Liver (tissue), 9 donors: Measurements from ENCODE around the gene CCDC60. TPM values are rescaled to one million over a fixed set of nuclear protein-coding genes. Genes with fewer than 3 reads are reported as not detected.

ENCODE experiments used
- DNase-seq: peaks from one replicate; pipeline ENCODE4 v3.0.0-alpha.2; 2017; ENCODE audit warnings: low spot score
- H3K27ac ChIP-seq, 2 donors: one replicate each; pipeline ENCODE4 v1.7.0; 2013; ENCODE audit warnings: inconsistent platforms in 2 of 2, low read length in 2 of 2, control low read depth in 1 of 2, low read depth in 1 of 2, mild to moderate bottlenecking in 1 of 2
- H3K27me3 ChIP-seq, 4 donors: one replicate each; pipeline versions ENCODE4 v1.6.1 to v1.7.0; 2013; ENCODE audit warnings: low read length in 3 of 4, inconsistent platforms in 1 of 4, mild to moderate bottlenecking in 1 of 4, moderate library complexity in 1 of 4; ENCODE audit not compliant: control insufficient read depth in 4 of 4, insufficient read depth in 4 of 4
- H3K36me3 ChIP-seq, 4 donors: one replicate each; pipeline versions ENCODE4 v1.6.1 to v1.7.0; 2013; ENCODE audit warnings: low read length in 3 of 4, mild to moderate bottlenecking in 3 of 4, low read depth in 1 of 4, moderate library complexity in 1 of 4; ENCODE audit not compliant: control insufficient read depth in 4 of 4, insufficient read depth in 3 of 4
- H3K4me1 ChIP-seq, 4 donors: one replicate each; pipeline versions ENCODE4 v1.6.1 to v1.7.0; 2013; ENCODE audit warnings: low read length in 3 of 4, mild to moderate bottlenecking in 3 of 4, moderate library complexity in 1 of 4; ENCODE audit not compliant: control insufficient read depth in 4 of 4, insufficient read depth in 4 of 4
- H3K4me3 ChIP-seq, 3 donors: one replicate each; pipeline versions ENCODE4 v1.6.1 to v1.7.0; 2013; ENCODE audit warnings: low read length in 3 of 3, control low read depth in 1 of 3, low read depth in 1 of 3, mild to moderate bottlenecking in 1 of 3
- H3K9ac ChIP-seq, 2 donors: one replicate each; pipeline ENCODE4 v1.7.0; 2013; ENCODE audit warnings: low read length in 2 of 2, mild to moderate bottlenecking in 2 of 2, moderate library complexity in 2 of 2, control low read depth in 1 of 2, low read depth in 1 of 2
- H3K9me3 ChIP-seq, 4 donors: one replicate each; pipeline versions ENCODE4 v1.6.1 to v1.7.0; 2013; ENCODE audit warnings: low read length in 3 of 4; ENCODE audit not compliant: control insufficient read depth in 4 of 4
- CTCF ChIP-seq: fragments of 150-350 bp; IDR thresholded peaks from 2 replicates; pipeline ENCODE4 v1.5.1; 2017; ENCODE audit warnings: improper control_type of control experiment, low read depth, low read length; ENCODE audit not compliant: missing input control
- EGR1 ChIP-seq, 2 donors: IDR thresholded peaks; 2 replicates each; pipeline ENCODE4 v1.6.1; 2016 to 2018; ENCODE audit warnings: antibody characterized with exemption in 2 of 2, low read depth in 2 of 2
- FOXA1 ChIP-seq: IDR thresholded peaks from 2 replicates; pipeline ENCODE4 v1.6.1; 2016; ENCODE audit warnings: antibody characterized with exemption
- FOXA2 ChIP-seq: IDR thresholded peaks from 2 replicates; pipeline ENCODE4 v1.6.1; 2016; ENCODE audit warnings: antibody characterized with exemption
- HNF4A ChIP-seq, 2 donors: conservative IDR thresholded peaks; 2 replicates each; pipeline ENCODE4 v1.6.1; 2016; ENCODE audit warnings: antibody characterized with exemption in 2 of 2, mild to moderate bottlenecking in 2 of 2
- HNF4G ChIP-seq: IDR thresholded peaks from 2 replicates; pipeline ENCODE4 v1.6.1; 2016; ENCODE audit warnings: antibody characterized with exemption
- JUND ChIP-seq, 2 donors: IDR thresholded peaks; 2 replicates each; pipeline ENCODE4 v1.6.1; 2016; ENCODE audit warnings: antibody characterized with exemption in 2 of 2
- MAX ChIP-seq: IDR thresholded peaks from 2 replicates; pipeline ENCODE4 v1.6.1; 2016; ENCODE audit warnings: antibody characterized with exemption
- NR2F2 ChIP-seq: IDR thresholded peaks from 2 replicates; pipeline ENCODE4 v1.6.1; 2016; ENCODE audit warnings: antibody characterized with exemption
- RAD21 ChIP-seq, 2 donors: IDR thresholded peaks; 2 replicates each; pipeline ENCODE4 v1.6.1; 2016; ENCODE audit warnings: antibody characterized with exemption in 2 of 2, mild to moderate bottlenecking in 2 of 2
- REST ChIP-seq: IDR thresholded peaks from 2 replicates; pipeline ENCODE4 v1.6.1; 2016; ENCODE audit warnings: antibody characterized with exemption, mild to moderate bottlenecking
- RXRA ChIP-seq, 2 donors: IDR thresholded peaks; 2 replicates each; pipeline ENCODE4 v1.6.1; 2017 to 2018; ENCODE audit warnings: antibody characterized with exemption in 2 of 2, mild to moderate bottlenecking in 1 of 2
- SP1 ChIP-seq: IDR thresholded peaks from 2 replicates; pipeline ENCODE4 v1.6.1; 2018; ENCODE audit warnings: antibody characterized with exemption, mild to moderate bottlenecking
- TAF1 ChIP-seq: conservative IDR thresholded peaks from 2 replicates; pipeline ENCODE4 v1.6.1; 2016; ENCODE audit warnings: antibody characterized with exemption, mild to moderate bottlenecking
- YY1 ChIP-seq: IDR thresholded peaks from 2 replicates; pipeline ENCODE4 v1.6.1; 2016; ENCODE audit warnings: antibody characterized with exemption, mild to moderate bottlenecking
- WGBS: extraction: QIAGEN DNeasy Blood & Tissue Kit; methylation state at CpG from one replicate; pipeline ENCODE4 v1.1.7; 2013; 5-methylcytosine and 5-hydroxymethylcytosine counted together
- polyA plus RNA-seq, 2 donors: library from polyadenylated mRNA; stranded (reverse) in 1 of 2; unstranded in 1 of 2; fragments of 200-250 nt in 1 of 2; fragments of >200 nt in 1 of 2; fragmentation: Nextera tagmentation in 1 of 2; extraction: Ambion mirVana in 1 of 2; gene quantifications; one replicate each; pipeline versions ENCODE4 v1.2.1 to v1.2.3, GENCODE V29; 2013 to 2015
- total RNA-seq, 2 donors: library from RNA; depleted of rRNA; stranded (reverse); fragments of >200 nt; gene quantifications; one replicate each; pipeline ENCODE4 v1.2.3, GENCODE V29; 2014
- TF ChIP-seq, protein P1 (sequence below): IDR thresholded peaks from 2 replicates; pipeline ENCODE4 v1.6.1; 2016; ENCODE audit warnings: antibody characterized with exemption
- TF ChIP-seq, protein P2 (sequence below): IDR thresholded peaks from 2 replicates; pipeline ENCODE4 v1.6.1; 2016; ENCODE audit warnings: antibody characterized with exemption
- donor health status: healthy.
- donor health status: healthy.
- donor health status: healthy.
- donor health status: healthy.
- donor health status: healthy.

Gene CCDC60
- total and polyA plus RNA-seq, 4 donors = not detected

GRCh38 chr12:119398190-119398589, 63.7 kb downstream of the CCDC60 start:
- DNase-seq = no peak
- Histone ChIP-seq H3K4me1 (no peaks in the 10 kb centered on the region), H3K27me3 (no peaks in the 10 kb centered on the region), H3K9me3 (no peaks in the 10 kb centered on the region), H3K9ac (no peak overlapping the region), H3K4me3 (no peak overlapping the region), H3K27ac (no peak overlapping the region), H3K36me3 (no peaks in the 10 kb centered on the region)
- WGBS = 95% methylated on average over 24 of the region's 24 CpGs
- TF ChIP-seq YY1 (no peak), RAD21 (IDR thresholded peaks at IDR 0.05) (no peak), TAF1 (no peak), EGR1 (IDR thresholded peaks at IDR 0.05; ENCODE audit: low read depth in 2 of 2) (no peak), JUND (IDR thresholded peaks at IDR 0.05) (no peak), FOXA1 (no peak), HNF4A (conservative IDR thresholded peaks at IDR 0.05) (no peak), CTCF (no peak), HNF4G (no peak), MAX (no peak), SP1 (no peak), NR2F2 (no peak), REST (no peak), RXRA (IDR thresholded peaks at IDR 0.05) (no peak)
- TF ChIP-seq, protein P1, sequence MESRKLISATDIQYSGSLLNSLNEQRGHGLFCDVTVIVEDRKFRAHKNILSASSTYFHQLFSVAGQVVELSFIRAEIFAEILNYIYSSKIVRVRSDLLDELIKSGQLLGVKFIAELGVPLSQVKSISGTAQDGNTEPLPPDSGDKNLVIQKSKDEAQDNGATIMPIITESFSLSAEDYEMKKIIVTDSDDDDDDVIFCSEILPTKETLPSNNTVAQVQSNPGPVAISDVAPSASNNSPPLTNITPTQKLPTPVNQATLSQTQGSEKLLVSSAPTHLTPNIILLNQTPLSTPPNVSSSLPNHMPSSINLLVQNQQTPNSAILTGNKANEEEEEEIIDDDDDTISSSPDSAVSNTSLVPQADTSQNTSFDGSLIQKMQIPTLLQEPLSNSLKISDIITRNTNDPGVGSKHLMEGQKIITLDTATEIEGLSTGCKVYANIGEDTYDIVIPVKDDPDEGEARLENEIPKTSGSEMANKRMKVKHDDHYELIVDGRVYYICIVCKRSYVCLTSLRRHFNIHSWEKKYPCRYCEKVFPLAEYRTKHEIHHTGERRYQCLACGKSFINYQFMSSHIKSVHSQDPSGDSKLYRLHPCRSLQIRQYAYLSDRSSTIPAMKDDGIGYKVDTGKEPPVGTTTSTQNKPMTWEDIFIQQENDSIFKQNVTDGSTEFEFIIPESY = no peak
- TF ChIP-seq, protein P2, sequence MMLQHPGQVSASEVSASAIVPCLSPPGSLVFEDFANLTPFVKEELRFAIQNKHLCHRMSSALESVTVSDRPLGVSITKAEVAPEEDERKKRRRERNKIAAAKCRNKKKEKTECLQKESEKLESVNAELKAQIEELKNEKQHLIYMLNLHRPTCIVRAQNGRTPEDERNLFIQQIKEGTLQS = no peak

DNA sequence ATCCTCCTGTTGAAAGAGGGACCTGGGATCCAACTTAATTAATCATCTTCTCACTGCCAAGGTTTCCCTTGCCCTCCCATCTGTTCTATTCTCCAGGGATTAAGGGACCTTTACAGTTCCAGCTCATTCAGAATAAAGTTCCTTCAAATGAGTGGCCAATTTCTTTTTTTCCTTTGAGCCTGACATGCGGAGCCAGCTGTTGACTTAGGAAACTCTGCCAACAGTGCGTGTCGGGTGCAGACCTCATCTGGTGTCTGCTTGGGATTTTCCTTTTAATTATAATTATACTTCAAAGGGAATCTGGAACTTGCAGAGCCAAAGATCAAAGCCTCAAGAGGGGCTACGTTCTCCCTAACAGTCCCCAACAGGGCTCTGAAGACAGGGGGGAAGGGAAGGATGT, 64.8 kb downstream of the CCDC60 start:
- no peak overlapping the region for H3K4me3 ChIP-seq
- no peak for DNase-seq
- H3K9me3 ChIP-seq = no peaks in the 10 kb centered on the region
- no peaks in the 10 kb centered on the region for H3K4me1 ChIP-seq
- no peak overlapping the region for H3K9ac ChIP-seq
- WGBS = 72% methylated on average over 4 of the region's 4 CpGs
- H3K27me3 ChIP-seq = no peaks in the 10 kb centered on the region
- no peaks in the 10 kb centered on the region for H3K36me3 ChIP-seq
- TF ChIP-seq HNF4G = no peak
- no peak for TF ChIP-seq MAX
- no peak for TF ChIP-seq FOXA1
- no peak for TF ChIP-seq SP1
- no peak for TF ChIP-seq FOXA2
- no peak for TF ChIP-seq NR2F2
- TF ChIP-seq YY1 = no peak
- H3K27ac ChIP-seq = no peak overlapping the region
